HepG2 (cell line): ENCODE measurements around the gene SSH3. TPM values are rescaled to one million over a fixed set of nuclear protein-coding genes. Genes with fewer than 3 reads are reported as not detected.
A peak's percentile ranks its signal among the peaks of the same experiment; 100 is the strongest.

ENCODE experiments used
- AHDC1 ChIP-seq: sonication (generic); formaldehyde crosslinking; IDR thresholded peaks from 2 replicates; pipeline ENCODE4 v1.5.1; 2020; ENCODE audit warnings: mild to moderate bottlenecking, missing genetic modification reagents, borderline replicate concordance
- CERS6 ChIP-seq: sonication (generic); formaldehyde crosslinking; IDR thresholded peaks from 2 replicates; pipeline ENCODE4 v1.5.0; 2020; ENCODE audit warnings: missing genetic modification reagents
- DDIT3 ChIP-seq: sonication (generic); formaldehyde crosslinking; IDR thresholded peaks from 2 replicates; pipeline ENCODE4 v1.4.0; 2020; ENCODE audit warnings: mild to moderate bottlenecking, missing genetic modification reagents
- HHEX ChIP-seq: IDR thresholded peaks from 2 replicates; pipeline ENCODE4 v1.6.1; 2016; ENCODE audit warnings: control low read depth
- HIVEP1 ChIP-seq: sonication (generic); formaldehyde crosslinking; IDR thresholded peaks from 2 replicates; pipeline ENCODE4 v1.4.0; 2020; ENCODE audit warnings: mild to moderate bottlenecking, missing genetic modification reagents
- HMG20B ChIP-seq: conservative IDR thresholded peaks from 2 replicates; pipeline ENCODE4 v1.6.1; 2016; ENCODE audit warnings: missing genetic modification reagents, missing compliant biosample characterization
- ISL2 ChIP-seq: sonication (generic); formaldehyde crosslinking; IDR thresholded peaks from 2 replicates; pipeline ENCODE4 v1.5.0; 2020; ENCODE audit warnings: missing genetic modification reagents
- MED8 ChIP-seq: sonication (generic); formaldehyde crosslinking; IDR thresholded peaks from 2 replicates; pipeline ENCODE4 v1.8.1; 2023; ENCODE audit warnings: mild to moderate bottlenecking, missing genetic modification reagents; ENCODE audit not compliant: insufficient replicate concordance
- MYNN ChIP-seq: sonication (generic); formaldehyde crosslinking; IDR thresholded peaks from 2 replicates; pipeline ENCODE4 v1.4.0; 2020; ENCODE audit warnings: mild to moderate bottlenecking, low read depth, missing genetic modification reagents
- NCOA2 ChIP-seq: sonication (generic); formaldehyde crosslinking; IDR thresholded peaks from 2 replicates; pipeline ENCODE4 v1.8.0; 2022; ENCODE audit warnings: inconsistent platforms
- RBAK ChIP-seq: sonication (generic); formaldehyde crosslinking; IDR thresholded peaks from 2 replicates; pipeline ENCODE4 v1.5.1; 2020; ENCODE audit warnings: mild to moderate bottlenecking, missing genetic modification reagents
- RELA ChIP-seq: sonication (generic); formaldehyde crosslinking; IDR thresholded peaks from 2 replicates; pipeline ENCODE4 v1.4.0; 2020; ENCODE audit warnings: missing genetic modification reagents
- SP140L ChIP-seq: sonication (generic); formaldehyde crosslinking; IDR thresholded peaks from 2 replicates; pipeline ENCODE4 v1.4.0; 2020; ENCODE audit warnings: missing genetic modification reagents, borderline replicate concordance
- SRSF1 ChIP-seq: fragments of 200-400 bp; formaldehyde crosslinking; optimal IDR thresholded peaks from 2 replicates; pipeline ENCODE3; 2017; ENCODE audit warnings: mild to moderate bottlenecking, low read depth, low read length, moderate library complexity
- SRSF4 ChIP-seq: fragments of 200-400 bp; formaldehyde crosslinking; IDR thresholded peaks from one replicate; pipeline ENCODE4 v1.6.1; 2018; ENCODE audit warnings: mild to moderate bottlenecking, low read depth, low read length, moderate library complexity; ENCODE audit not compliant: poor library complexity, severe bottlenecking
- ZBTB3 ChIP-seq: sonication (generic); formaldehyde crosslinking; IDR thresholded peaks from 2 replicates; pipeline ENCODE4 v1.4.0; 2020; ENCODE audit warnings: low read depth, mild to moderate bottlenecking, moderate library complexity, missing genetic modification reagents, borderline replicate concordance
- ZBTB7A ChIP-seq: sonication (generic); formaldehyde crosslinking; IDR thresholded peaks from 2 replicates; pipeline ENCODE4 v1.8.0; 2022; ENCODE audit warnings: mild to moderate bottlenecking, missing genetic modification reagents
- ZFP37 ChIP-seq: sonication (generic); formaldehyde crosslinking; IDR thresholded peaks from 2 replicates; pipeline ENCODE4 v1.4.0; 2020; ENCODE audit warnings: missing genetic modification reagents, borderline replicate concordance
- ZNF124 ChIP-seq: sonication (generic); formaldehyde crosslinking; IDR thresholded peaks from 2 replicates; pipeline ENCODE4 v1.4.0; 2020; ENCODE audit warnings: missing genetic modification reagents
- ZNF317 ChIP-seq: sonication (generic); formaldehyde crosslinking; IDR thresholded peaks from 2 replicates; pipeline ENCODE4 v1.5.0; 2020; ENCODE audit warnings: mild to moderate bottlenecking, missing genetic modification reagents
- ZNF383 ChIP-seq: sonication (generic); formaldehyde crosslinking; IDR thresholded peaks from 2 replicates; pipeline ENCODE4 v1.4.0; 2020; ENCODE audit warnings: missing genetic modification reagents, mild to moderate bottlenecking, borderline replicate concordance
- ZSCAN21 ChIP-seq: sonication (generic); formaldehyde crosslinking; IDR thresholded peaks from 2 replicates; pipeline ENCODE4 v1.8.0; 2022; ENCODE audit warnings: mild to moderate bottlenecking, missing genetic modification reagents, moderate library complexity, borderline replicate concordance
- ZSCAN22 ChIP-seq: sonication (generic); formaldehyde crosslinking; IDR thresholded peaks from 2 replicates; pipeline ENCODE4 v1.4.0; 2020; ENCODE audit warnings: mild to moderate bottlenecking, missing genetic modification reagents
- polyA plus RNA-seq, 8 experiments: library from polyadenylated mRNA; depleted of rRNA in 3 of 8; stranded (reverse) in 7 of 8; unstranded in 1 of 8; fragments of >200 nt; fragmentation: Illumina TruSeq in 4 of 8; extraction: Trizol in 4 of 8; gene quantifications; 2 replicates each; pipeline versions ENCODE4 v1.2.1 to v1.2.3, GENCODE V29; 2011 to 2016; ENCODE audit warnings: low read depth in 4 of 8, missing spikeins in 1 of 8, mixed read lengths in 1 of 8; ENCODE audit not compliant: insufficient read depth in 1 of 8
- total RNA-seq, 5 experiments: library from RNA; depleted of rRNA; stranded (reverse); fragments of >200 nt; fragmentation: Illumina TruSeq; extraction: Trizol; gene quantifications; 2 replicates each; pipeline ENCODE4 v1.2.3, GENCODE V29; 2016; ENCODE audit warnings: low read depth in 1 of 5

Gene SSH3
- total and polyA plus RNA-seq, 2 of the 13 experiments (the other 11 are each of a cell fraction or from before 2014, with no cell fraction given) = 12.4 to 18.8 TPM

- TF ChIP-seq AHDC1 (CRISPR knock-in tag) (peak; percentile 52), ZNF383 (CRISPR knock-in tag) (peak; percentile 54; the same call in 1 of the 2 replicates), MYNN (CRISPR knock-in tag) (peak; percentile 83), ZSCAN22 (CRISPR knock-in tag) (no peak), SRSF4 (no peak), HMG20B (CRISPR knock-in tag) (peak; percentile 62; the same call in 1 of the 2 replicates), RELA (CRISPR knock-in tag) (no peak), SRSF1 (peak; percentile 62), ZNF124 (peak; percentile 78; the same call in 1 of the 2 replicates), ZBTB7A (CRISPR knock-in tag) (no peak), DDIT3 (CRISPR knock-in tag) (no peak), MED8 (CRISPR knock-in tag) (peak; percentile 88), RBAK (CRISPR knock-in tag) (no peak), ZNF317 (CRISPR knock-in tag) (no peak; the same call in 1 of the 2 replicates), ZFP37 (CRISPR knock-in tag) (peak; percentile 17; the same call in 1 of the 2 replicates), HHEX (CRISPR knock-in tag) (no peak), ZSCAN21 (no peak; the same call in 1 of the 2 replicates), ISL2 (peak; percentile 77), NCOA2 (peak; percentile 31; the same call in 1 of the 2 replicates), SP140L (no peak; the same call in 1 of the 2 replicates), CERS6 (CRISPR knock-in tag) (no peak), HIVEP1 (CRISPR knock-in tag) (0 out of 2 replicates have a peak, but pooled peaks have one; percentile 29), ZBTB3 (CRISPR knock-in tag) (peak; percentile 50; the same call in 1 of the 2 replicates)
These were observed 14.7 kb upstream of the SSH3 start (continued) for GRCh38 chr11:67288452-67289225.
